Fibroblast of villous mesenchyme (primary cell): ENCODE results near the gene PTPRJ. TPM values are rescaled to one million over a fixed set of nuclear protein-coding genes. Genes with fewer than 3 reads are reported as not detected.

Experiments
- DNase-seq: peaks from one replicate; pipeline ENCODE4 v3.0.0-alpha.2; 2010; ENCODE audit warnings: low read depth
- H3K4me3 ChIP-seq: 2 replicates; pipeline ENCODE4 v1.5.1; 2011; ENCODE audit warnings: low read depth, mild to moderate bottlenecking, low read length
- total RNA-seq: library from RNA; depleted of rRNA; stranded (reverse); fragments of >200 nt; gene quantifications from 2 replicates; pipeline ENCODE4 v1.2.3, GENCODE V29; 2012
- TF ChIP-seq, protein P1 (sequence below): IDR thresholded peaks from 2 replicates; pipeline ENCODE4 v1.5.1; 2012; ENCODE audit warnings: low read depth, mild to moderate bottlenecking, low read length; ENCODE audit not compliant: insufficient read depth

Gene PTPRJ
- total RNA-seq, 1 donor, result 29.8 TPM

DNA sequence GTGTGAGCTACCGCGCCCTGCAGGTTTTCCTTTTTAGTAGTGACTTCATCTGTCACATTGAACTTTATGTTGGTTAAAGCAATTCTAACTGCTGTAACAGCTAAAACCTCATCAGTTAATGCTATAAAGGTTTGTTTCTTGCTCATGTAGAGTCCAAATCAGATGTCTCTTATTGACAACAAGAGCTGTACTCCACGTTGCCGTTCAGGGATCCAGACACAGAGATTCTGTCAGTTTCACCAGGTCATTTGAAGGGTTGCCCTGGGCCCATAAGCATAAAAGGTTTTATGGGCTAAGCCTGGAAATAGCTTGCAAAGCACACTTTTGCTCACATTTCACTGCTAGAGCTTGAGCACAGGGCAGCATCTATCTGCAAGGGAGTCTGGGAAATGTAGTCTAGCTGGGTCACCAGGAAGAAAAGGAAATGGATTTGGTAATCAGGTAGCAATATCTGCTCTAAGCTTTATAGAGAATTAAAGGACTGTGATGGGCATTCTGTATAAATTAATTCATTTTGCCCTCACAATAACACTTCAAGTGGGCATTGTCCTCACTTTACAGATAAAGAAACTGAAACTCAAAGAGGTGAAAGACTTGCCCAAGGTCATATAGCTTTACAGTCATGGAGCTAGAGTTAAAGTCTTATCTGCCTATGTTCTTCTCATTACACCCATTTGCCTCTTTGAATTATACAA lies 25.2 kb upstream of the PTPRJ start:
- TF ChIP-seq, protein P1, sequence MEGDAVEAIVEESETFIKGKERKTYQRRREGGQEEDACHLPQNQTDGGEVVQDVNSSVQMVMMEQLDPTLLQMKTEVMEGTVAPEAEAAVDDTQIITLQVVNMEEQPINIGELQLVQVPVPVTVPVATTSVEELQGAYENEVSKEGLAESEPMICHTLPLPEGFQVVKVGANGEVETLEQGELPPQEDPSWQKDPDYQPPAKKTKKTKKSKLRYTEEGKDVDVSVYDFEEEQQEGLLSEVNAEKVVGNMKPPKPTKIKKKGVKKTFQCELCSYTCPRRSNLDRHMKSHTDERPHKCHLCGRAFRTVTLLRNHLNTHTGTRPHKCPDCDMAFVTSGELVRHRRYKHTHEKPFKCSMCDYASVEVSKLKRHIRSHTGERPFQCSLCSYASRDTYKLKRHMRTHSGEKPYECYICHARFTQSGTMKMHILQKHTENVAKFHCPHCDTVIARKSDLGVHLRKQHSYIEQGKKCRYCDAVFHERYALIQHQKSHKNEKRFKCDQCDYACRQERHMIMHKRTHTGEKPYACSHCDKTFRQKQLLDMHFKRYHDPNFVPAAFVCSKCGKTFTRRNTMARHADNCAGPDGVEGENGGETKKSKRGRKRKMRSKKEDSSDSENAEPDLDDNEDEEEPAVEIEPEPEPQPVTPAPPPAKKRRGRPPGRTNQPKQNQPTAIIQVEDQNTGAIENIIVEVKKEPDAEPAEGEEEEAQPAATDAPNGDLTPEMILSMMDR, result no peak
- DNase-seq, result no peak
- no peak overlapping the region for H3K4me3 ChIP-seq

DNA sequence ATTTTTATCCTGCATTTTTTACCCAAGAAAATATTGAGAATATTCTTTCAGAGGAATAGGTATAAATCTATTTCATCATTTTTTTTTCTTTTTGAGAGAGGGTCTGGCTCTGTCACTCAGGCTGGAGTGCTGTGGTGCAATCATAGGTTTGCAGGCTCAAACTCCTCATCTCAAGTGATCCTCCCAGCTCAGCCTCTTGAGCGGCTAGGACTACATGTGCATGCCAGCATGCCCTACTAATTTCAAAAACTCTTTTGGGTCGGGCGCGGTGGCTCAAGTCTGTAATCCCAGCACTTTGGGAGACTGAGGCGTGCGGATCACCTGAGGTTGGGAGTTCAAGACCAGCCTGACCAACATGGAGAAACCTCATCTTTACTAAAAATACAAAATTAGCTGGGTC lies 20.3 kb upstream of the PTPRJ start:
- H3K4me3 ChIP-seq, result no peak overlapping the region
- TF ChIP-seq, protein P1, result no peak
- DNase-seq, result no peak

DNA sequence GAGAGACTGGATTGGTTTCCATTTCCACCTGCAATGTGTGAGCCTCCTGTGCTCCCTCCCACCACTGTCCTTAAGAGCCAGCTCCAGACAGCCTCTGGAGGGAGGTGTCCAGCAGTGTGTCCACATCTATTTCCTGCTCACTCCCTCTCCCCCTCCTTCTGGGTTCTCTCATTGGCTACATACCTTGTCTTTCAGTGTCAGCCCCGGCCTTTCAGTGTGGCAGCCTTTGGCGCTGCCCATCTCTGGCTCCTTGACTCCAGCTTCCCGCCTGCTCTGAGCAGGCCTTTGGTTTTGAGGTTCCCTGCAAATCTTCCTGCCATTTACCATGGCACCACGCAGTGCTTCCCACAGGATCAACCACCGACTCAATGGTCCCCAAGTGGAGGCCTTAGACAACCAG lies 19.0 kb upstream of the PTPRJ start:
- no peak overlapping the region for H3K4me3 ChIP-seq
- DNase-seq, result no peak
- TF ChIP-seq, protein P1, result no peak

DNA sequence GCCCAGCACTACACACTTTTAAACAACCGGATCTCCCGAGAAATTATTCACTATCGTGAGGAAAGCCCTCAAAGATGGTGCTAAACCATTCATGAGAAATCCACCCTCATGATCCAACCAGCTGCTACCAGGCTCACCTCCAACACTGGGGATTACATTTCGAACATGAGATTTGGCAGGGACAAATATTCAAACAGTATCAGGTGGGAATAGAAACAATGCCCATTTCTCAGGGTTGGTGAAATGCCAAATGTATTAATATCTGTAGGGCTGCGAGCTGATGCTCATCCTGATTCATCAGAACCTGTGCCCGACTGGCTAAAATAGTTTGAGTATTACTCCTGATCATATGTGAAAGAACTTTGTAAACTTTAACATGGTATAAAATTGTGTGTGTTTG lies 15.8 kb upstream of the PTPRJ start:
- DNase-seq, result no peak
- TF ChIP-seq, protein P1, result no peak
- H3K4me3 ChIP-seq, result no peak overlapping the region

DNA sequence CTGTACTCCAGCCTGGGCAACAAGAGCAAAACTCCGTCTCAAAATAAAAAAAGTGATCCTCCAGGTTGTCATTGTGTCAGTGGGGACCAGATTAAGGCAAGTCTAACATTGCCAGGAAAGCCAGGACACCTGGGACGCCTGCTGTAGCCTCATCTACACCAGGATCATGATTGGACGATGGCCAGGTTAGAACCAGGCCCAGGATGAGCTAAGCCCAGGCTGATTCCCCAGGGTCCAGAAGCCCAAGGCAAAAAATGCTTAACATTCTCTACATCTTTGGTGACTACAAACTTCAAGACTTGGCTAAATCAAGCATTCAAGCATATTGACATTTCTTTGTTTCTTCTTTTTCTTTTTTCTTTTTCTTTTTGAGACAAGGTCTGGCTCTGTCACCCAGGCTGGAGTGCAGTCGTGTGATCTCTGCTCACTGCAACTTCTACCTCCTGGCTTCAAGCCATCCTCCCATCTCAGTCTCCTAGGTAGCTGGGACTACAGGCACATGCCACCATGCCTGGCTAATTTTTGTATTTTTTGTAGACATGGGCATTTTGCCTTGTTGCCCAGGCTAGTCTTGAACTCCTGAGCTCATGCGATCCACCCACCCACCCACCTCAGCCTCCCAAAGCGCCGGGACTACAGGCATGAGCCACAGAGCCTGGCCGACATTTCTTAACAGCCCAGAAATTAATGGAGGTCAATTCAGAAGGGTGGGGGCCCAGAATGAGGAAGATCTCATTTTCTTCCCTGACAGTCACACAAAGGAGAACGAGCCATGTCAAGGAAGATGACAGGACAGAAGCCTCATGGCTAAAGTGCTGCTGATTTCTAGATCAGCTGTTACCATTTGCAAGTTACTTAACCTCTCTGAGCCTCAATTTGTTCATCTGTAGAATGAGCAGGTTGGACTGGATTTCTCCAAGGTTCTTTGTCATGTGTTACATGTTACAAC lies 12.5 kb upstream of the PTPRJ start:
- DNase-seq, result no peak
- TF ChIP-seq, protein P1, result no peak

DNA sequence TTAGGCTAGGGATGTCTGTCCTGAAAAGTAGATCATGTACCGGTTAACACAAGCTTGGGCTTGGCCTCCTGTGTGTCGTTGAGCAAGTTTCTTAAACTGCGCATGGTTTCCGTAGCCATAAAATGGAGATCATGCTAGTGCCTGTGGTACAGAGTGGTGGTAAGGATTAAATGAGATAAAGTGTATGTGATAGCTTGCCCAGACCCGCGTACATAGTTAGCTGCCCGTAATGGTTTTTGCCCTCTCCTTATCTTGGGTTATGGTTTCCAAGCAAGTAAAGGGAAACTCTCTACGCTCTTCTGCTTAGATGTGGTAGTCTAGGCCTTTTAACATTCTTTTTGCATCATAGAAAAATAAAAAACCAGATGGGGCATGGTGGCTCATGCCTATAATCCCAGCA lies 11.0 kb upstream of the PTPRJ start:
- no peak overlapping the region for H3K4me3 ChIP-seq
- TF ChIP-seq, protein P1, result no peak
- peak; percentile 88 for DNase-seq

More for the DNA sequence above, 12.5 kb upstream of the PTPRJ start:
- no peak overlapping the region for H3K4me3 ChIP-seq
